ENCODE data around the gene UQCRHL.

Gene UQCRHL

DNA sequence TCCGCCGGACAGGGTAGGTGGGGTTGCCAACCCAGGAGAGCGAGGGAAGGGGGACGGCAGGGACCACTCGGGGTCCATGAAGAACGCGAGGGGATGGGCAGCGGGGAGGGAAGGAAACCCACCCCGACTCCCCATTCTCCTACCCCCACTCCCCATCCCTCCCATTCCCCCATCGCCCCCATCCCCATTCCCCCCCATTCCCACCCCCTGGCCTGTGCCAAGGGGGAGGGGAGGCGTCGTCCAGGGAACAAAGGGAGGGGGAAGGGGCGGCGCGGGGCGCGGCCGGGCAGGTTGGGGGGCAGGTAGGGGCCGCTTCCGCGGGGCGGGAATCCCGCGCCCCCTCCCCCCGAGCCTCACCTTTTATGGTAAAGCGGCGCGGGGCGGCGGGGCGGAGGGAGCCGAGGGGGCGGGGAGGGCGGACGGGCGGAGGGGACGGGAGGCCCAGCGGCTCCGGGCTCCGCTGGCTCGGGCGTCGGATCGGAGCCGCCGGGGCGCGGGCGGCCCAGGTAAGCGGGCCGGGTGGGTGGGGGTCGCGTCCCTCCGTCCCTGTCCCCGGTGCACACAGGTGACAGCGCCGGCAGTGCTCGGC is 49.0 kb downstream of the UQCRHL start, which contains the start of gene FBLIM1:
FBLIM1 (plus strand) TSS at position 453 of the 589 bp plus-strand sequence. CDS start 6,189 bp downstream, outside the sequence.
- no peak for DNase-seq (ENCODE audit: low spot score)

DNA sequence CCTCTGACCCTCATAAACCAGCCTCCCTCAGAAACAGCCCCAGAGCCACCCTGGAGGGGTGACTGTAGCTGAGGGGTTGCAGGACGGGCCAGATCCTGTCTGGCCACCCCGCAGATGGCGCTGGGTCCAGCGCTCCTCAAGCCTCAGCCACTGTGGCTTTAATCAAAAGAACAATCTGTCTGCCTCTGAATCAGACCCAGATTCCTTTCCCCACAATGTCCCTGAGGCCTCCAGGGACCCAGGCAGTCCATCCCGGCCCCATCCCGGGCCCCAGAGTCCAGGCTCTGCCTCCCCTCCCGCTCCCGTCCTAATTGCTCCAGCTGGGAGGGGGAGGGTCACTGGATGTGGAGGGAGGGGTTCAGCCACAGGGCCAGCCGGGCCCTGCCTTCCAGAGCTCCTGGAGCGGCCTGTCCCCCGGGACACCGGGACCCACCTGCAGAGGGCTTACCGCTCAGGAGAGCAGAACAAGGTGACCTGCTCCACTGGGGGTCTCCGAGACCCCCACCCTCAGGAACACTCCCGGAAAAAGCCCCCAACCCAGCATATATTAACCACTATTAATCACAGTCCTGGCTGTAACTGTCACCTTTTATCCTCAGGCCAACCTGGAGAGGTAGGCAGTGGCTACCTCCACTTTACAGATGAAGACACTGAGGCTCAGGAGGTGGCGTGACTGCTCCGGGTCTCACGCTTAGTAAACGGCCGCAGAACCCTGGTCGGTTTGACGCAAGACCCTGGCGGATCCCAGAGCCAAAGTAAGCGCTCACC is 49.7 kb downstream of the UQCRHL start:
- no peak for DNase-seq (ENCODE audit: low spot score)

Measured in globus pallidus (tissue), 1 donor.